Keratinocyte (primary cell): Measurements from ENCODE around the gene CDC42SE2. TPM values are rescaled to one million over a fixed set of nuclear protein-coding genes. Genes with fewer than 3 reads are reported as not detected.

ENCODE experiments used
- DNase-seq: peaks from one replicate; pipeline ENCODE4 v3.0.0-alpha.2; 2011; ENCODE audit warnings: low read depth, missing footprints, low spot score
- FAIRE-seq: peaks from 2 replicates; lab custom pipeline; 2011; peaks lifted over from hg19 to GRCh38; lab: Jason Lieb, UNC
- H2AFZ ChIP-seq: 2 replicates; pipeline ENCODE4 v1.6.0; 2012; ENCODE audit warnings: low read length, control low read depth, inconsistent platforms; ENCODE audit not compliant: control insufficient read depth
- H3K27ac ChIP-seq: 2 replicates; pipeline ENCODE4 v1.5.1; 2011; ENCODE audit warnings: low read length; ENCODE audit not compliant: control insufficient read depth, insufficient read depth
- H3K27me3 ChIP-seq: 3 replicates; pipeline ENCODE4 v1.6.0; 2011; ENCODE audit warnings: low read length; ENCODE audit not compliant: control insufficient read depth, insufficient read depth; ENCODE audit errors: extremely low read depth
- H3K36me3 ChIP-seq, 2 experiments: 2 replicates in 1 of 2; 3 replicates in 1 of 2; pipeline ENCODE4 v1.5.1; 2011; ENCODE audit warnings: low read length in 2 of 2, mild to moderate bottlenecking in 1 of 2; ENCODE audit not compliant: control insufficient read depth in 2 of 2, insufficient read depth in 2 of 2; ENCODE audit errors: extremely low read depth in 1 of 2
- H3K4me1 ChIP-seq: 3 replicates; pipeline ENCODE4 v1.5.1; 2011; ENCODE audit warnings: low read length; ENCODE audit not compliant: control insufficient read depth, insufficient read depth; ENCODE audit errors: extremely low read depth
- H3K4me2 ChIP-seq: 3 replicates; pipeline ENCODE4 v1.6.0; 2011; ENCODE audit warnings: low read depth, low read length; ENCODE audit not compliant: control insufficient read depth, insufficient read depth; ENCODE audit errors: extremely low read depth
- H3K4me3 ChIP-seq, 3 experiments: fragments of 200-600 bp in 1 of 3; sonication (generic) in 1 of 3; 2 replicates in 2 of 3; 3 replicates in 1 of 3; pipeline ENCODE4 v1.5.1; 2011 to 2016; ENCODE audit warnings: low read length in 3 of 3, mild to moderate bottlenecking in 3 of 3, control low read depth in 2 of 3, inconsistent platforms in 1 of 3, low read depth in 1 of 3, mixed read lengths in 1 of 3, mixed run types in 1 of 3, moderate library complexity in 1 of 3; ENCODE audit not compliant: control insufficient read depth in 2 of 3, insufficient read depth in 2 of 3; ENCODE audit errors: extremely low read depth in 1 of 3
- H3K79me2 ChIP-seq: 2 replicates; pipeline ENCODE4 v1.6.0; 2012; ENCODE audit warnings: low read length; ENCODE audit not compliant: control insufficient read depth, insufficient read depth
- H3K9ac ChIP-seq: 3 replicates; pipeline ENCODE4 v1.6.0; 2011; ENCODE audit warnings: low read length; ENCODE audit not compliant: control insufficient read depth, insufficient read depth; ENCODE audit errors: extremely low read depth
- H3K9me1 ChIP-seq: 3 replicates; pipeline ENCODE4 v1.6.0; 2011; ENCODE audit warnings: low read length; ENCODE audit not compliant: control insufficient read depth, insufficient read depth; ENCODE audit errors: extremely low read depth
- H3K9me3 ChIP-seq: 2 replicates; pipeline ENCODE4 v1.5.1; 2012; ENCODE audit warnings: low read depth, low read length; ENCODE audit not compliant: control insufficient read depth
- H4K20me1 ChIP-seq: 3 replicates; pipeline ENCODE4 v1.6.0; 2011; ENCODE audit warnings: low read length; ENCODE audit not compliant: control insufficient read depth, insufficient read depth; ENCODE audit errors: extremely low read depth
- EZH2 ChIP-seq: IDR thresholded peaks from one replicate; pipeline ENCODE4 v1.6.1; 2012; ENCODE audit warnings: inconsistent platforms, mild to moderate bottlenecking, low read length, moderate library complexity
- dilution Hi-C: fragments of 300-500 bp; cut with MboI; formaldehyde crosslinking; loops from one replicate; pipeline ENCODE4 v1.7.0; 2020; ENCODE audit warnings: low sequenced_read_pairs; ENCODE audit not compliant: extremely low pct_ligation_motif_present
- polyA plus RNA-seq, 5 experiments: library from polyadenylated mRNA; depleted of rRNA in 3 of 5; stranded (reverse) in 3 of 5; stranded (forward) in 1 of 5; unstranded in 1 of 5; fragments of >200 nt; gene quantifications; 1 replicate in 1 of 5; 2 replicates in 3 of 5; 3 replicates in 1 of 5; pipeline versions ENCODE4 v1.2.1 to v1.2.3, GENCODE V29; 2011 to 2012; ENCODE audit warnings: missing spikeins in 2 of 5, low read depth in 1 of 5, low replicate concordance in 1 of 5
- TF ChIP-seq, protein P1 (sequence below), 3 experiments: IDR thresholded peaks in 1 of 3; conservative IDR thresholded peaks in 1 of 3; optimal IDR thresholded peaks in 1 of 3; 2 replicates in 2 of 3; 3 replicates in 1 of 3; pipeline versions ENCODE3 to v1.5.1; 2011; ENCODE audit warnings: low read length in 3 of 3, mild to moderate bottlenecking in 3 of 3, moderate library complexity in 2 of 3, control low read depth in 1 of 3, inconsistent platforms in 1 of 3; ENCODE audit not compliant: insufficient read depth in 2 of 3; ENCODE audit errors: extremely low read depth in 1 of 3

The CDC42SE2 gene
- polyA plus RNA-seq, 1 donor (not counting 4 experiments of a cell fraction or from before 2014, with no cell fraction given) = 32.5 TPM

DNA sequence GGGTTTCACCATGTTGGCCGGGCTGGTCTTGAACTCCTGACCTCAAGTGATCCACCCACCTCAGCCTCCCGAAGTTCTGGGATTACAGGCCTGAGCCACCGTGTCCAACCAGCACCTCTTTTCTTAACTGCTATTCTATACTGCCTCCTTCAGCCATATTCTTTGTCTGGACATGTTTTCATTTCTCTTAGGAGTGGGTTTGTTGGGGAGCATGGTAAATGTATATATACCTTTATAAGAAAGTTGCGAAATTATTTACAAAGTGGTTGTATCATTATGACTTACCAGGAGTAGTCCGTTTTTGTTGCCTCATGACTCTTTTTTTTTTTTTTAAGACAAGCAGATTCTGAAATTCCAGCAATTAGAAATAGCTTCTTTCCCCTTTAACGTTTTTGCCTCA is 38.7 kb downstream of the CDC42SE2 start:
- H4K20me1 ChIP-seq = no peaks in the 10 kb centered on the region
- peaks cover 66% of the 10 kb centered on the region for H3K79me2 ChIP-seq
- FAIRE-seq (no peak), DNase-seq (no peak)
- H3K4me1 ChIP-seq = peaks cover 26% of the 10 kb centered on the region
- no peaks in the 10 kb centered on the region for H3K9me3 ChIP-seq
- H3K4me2 ChIP-seq = peak overlapping the region; percentile 34
- H3K27ac ChIP-seq = peak overlapping the region; percentile 42
- H3K4me3 ChIP-seq = no peak overlapping the region
- no peaks in the 10 kb centered on the region for H3K36me3 ChIP-seq
- H3K9ac ChIP-seq = no peak overlapping the region
- H2AFZ ChIP-seq = no peak overlapping the region
- no peak for TF ChIP-seq EZH2
- TF ChIP-seq, protein P1, sequence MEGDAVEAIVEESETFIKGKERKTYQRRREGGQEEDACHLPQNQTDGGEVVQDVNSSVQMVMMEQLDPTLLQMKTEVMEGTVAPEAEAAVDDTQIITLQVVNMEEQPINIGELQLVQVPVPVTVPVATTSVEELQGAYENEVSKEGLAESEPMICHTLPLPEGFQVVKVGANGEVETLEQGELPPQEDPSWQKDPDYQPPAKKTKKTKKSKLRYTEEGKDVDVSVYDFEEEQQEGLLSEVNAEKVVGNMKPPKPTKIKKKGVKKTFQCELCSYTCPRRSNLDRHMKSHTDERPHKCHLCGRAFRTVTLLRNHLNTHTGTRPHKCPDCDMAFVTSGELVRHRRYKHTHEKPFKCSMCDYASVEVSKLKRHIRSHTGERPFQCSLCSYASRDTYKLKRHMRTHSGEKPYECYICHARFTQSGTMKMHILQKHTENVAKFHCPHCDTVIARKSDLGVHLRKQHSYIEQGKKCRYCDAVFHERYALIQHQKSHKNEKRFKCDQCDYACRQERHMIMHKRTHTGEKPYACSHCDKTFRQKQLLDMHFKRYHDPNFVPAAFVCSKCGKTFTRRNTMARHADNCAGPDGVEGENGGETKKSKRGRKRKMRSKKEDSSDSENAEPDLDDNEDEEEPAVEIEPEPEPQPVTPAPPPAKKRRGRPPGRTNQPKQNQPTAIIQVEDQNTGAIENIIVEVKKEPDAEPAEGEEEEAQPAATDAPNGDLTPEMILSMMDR (optimal IDR thresholded peaks at IDR 0.05 in 1 of 3, IDR thresholded peaks at IDR 0.05 in 1 of 3, conservative IDR thresholded peaks at IDR 0.05 in 1 of 3; ENCODE audit: extremely low read depth in 1 of 3, insufficient read depth in 2 of 3, low read length in 3 of 3) = peak in 1 of 3 experiments; percentile 8
- no peaks in the 10 kb centered on the region for H3K9me1 ChIP-seq
- no peaks in the 10 kb centered on the region for H3K27me3 ChIP-seq
- dilution Hi-C loops = no loop called here

DNA sequence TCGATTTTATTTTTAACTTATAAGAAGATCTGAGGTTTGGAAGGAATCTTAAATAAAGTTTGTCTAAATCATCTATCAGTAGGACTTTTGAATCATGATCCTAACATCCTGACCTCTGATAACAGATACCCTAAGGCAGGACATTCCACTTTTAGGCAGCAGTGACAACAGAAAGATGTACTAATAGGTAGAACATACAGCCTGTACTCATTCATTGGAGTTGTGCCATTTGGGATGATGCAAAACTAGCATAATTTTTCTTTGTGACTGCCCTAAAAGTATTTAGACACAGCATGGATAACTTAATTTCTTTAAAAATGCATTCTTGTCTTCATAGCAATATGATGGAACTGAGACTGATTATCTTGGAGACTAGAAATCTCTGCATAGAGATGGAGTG is 39.7 kb downstream of the CDC42SE2 start:
- dilution Hi-C loops = no loop called here

More for the DNA sequence above, 39.7 kb downstream of the CDC42SE2 start:
- Histone ChIP-seq H4K20me1 (no peaks in the 10 kb centered on the region), H3K4me3 (no peak overlapping the region), H3K9ac (no peak overlapping the region), H3K4me1 (peaks cover 26% of the 10 kb centered on the region), H2AFZ (no peak overlapping the region), H3K36me3 (no peaks in the 10 kb centered on the region), H3K79me2 (peaks cover 62% of the 10 kb centered on the region), H3K4me2 (peak overlapping the region; percentile 4), H3K9me3 (no peaks in the 10 kb centered on the region), H3K27ac (peak overlapping the region; percentile 42), H3K27me3 (no peaks in the 10 kb centered on the region), H3K9me1 (no peaks in the 10 kb centered on the region)
- TF ChIP-seq EZH2 = no peak
- TF ChIP-seq, protein P1 (optimal IDR thresholded peaks at IDR 0.05 in 1 of 3, IDR thresholded peaks at IDR 0.05 in 1 of 3, conservative IDR thresholded peaks at IDR 0.05 in 1 of 3; ENCODE audit: extremely low read depth in 1 of 3, insufficient read depth in 2 of 3, low read length in 3 of 3) = no peak
- no peak for DNase-seq
- peak; percentile 34 for FAIRE-seq
